SK-N-SH (cell line): Measurements from ENCODE around the gene WDR75. TPM values are rescaled to one million over a fixed set of nuclear protein-coding genes. Genes with fewer than 3 reads are reported as not detected.

Experiments used
- CTCF ChIA-PET: fragments of 300-600, 350-600 bp; formaldehyde crosslinking; extraction: SDS; loops from one replicate; lab custom pipeline; 2021; lab: Yijun Ruan, JAX
- POLR2A ChIA-PET: fragments of 350-600 bp; sonication (Branson Sonifier 250); formaldehyde crosslinking; extraction: SDS; loops from one replicate; lab custom pipeline; 2020; ENCODE audit warnings: antibody characterized with exemption, inconsistent platforms; lab: Yijun Ruan, JAX
- DNase-seq: peaks from one replicate; pipeline ENCODE4 v3.0.0; 2012
- H2AFZ ChIP-seq: fragments of 200-600 bp; sonication (generic); 2 replicates; pipeline ENCODE4 v1.8.1; 2016; ENCODE audit warnings: antibody characterized with exemption, mild to moderate bottlenecking, low read depth
- H3F3A ChIP-seq: fragments of 200-600 bp; sonication (generic); replicated peaks from 2 replicates; pipeline ENCODE3; 2016; ENCODE audit warnings: antibody characterized with exemption, mild to moderate bottlenecking; ENCODE audit not compliant: insufficient read depth
- H3K27ac ChIP-seq, 2 experiments: fragments of 200-500 bp in 1 of 2; fragments of 200-600 bp in 1 of 2; sonication (Bioruptor generic) in 1 of 2; sonication (generic), shearing (Covaris generic) in 1 of 2; 2 replicates each; pipeline versions ENCODE4 v1.5.1 to v1.6.1; 2014 to 2016; ENCODE audit warnings: low read depth in 2 of 2, inconsistent platforms in 1 of 2, low read length in 1 of 2, mild to moderate bottlenecking in 1 of 2, mixed read lengths in 1 of 2
- H3K27me3 ChIP-seq: fragments of 200-600 bp; sonication (generic), shearing (Covaris generic); 2 replicates; pipeline ENCODE4 v1.6.1; 2016; ENCODE audit warnings: mixed run types; ENCODE audit not compliant: insufficient read depth
- H3K36me3 ChIP-seq, 2 experiments: fragments of 200-500 bp in 1 of 2; fragments of 200-600 bp in 1 of 2; sonication (Bioruptor generic) in 1 of 2; sonication (generic) in 1 of 2; replicated peaks in 1 of 2; 2 replicates each; pipeline versions ENCODE3 to v1.5.1; 2014 to 2016; ENCODE audit warnings: low read length in 1 of 2, mild to moderate bottlenecking in 1 of 2; ENCODE audit not compliant: insufficient read depth in 2 of 2, control insufficient read depth in 1 of 2
- H3K4me1 ChIP-seq, 2 experiments: fragments of 200-500 bp in 1 of 2; fragments of 200-600 bp in 1 of 2; sonication (Bioruptor generic) in 1 of 2; sonication (generic), shearing (Covaris generic) in 1 of 2; 2 replicates each; pipeline versions ENCODE4 v1.5.1 to v1.6.1; 2014 to 2016; ENCODE audit warnings: low read depth in 1 of 2, low read length in 1 of 2, mixed run types in 1 of 2; ENCODE audit not compliant: insufficient read depth in 2 of 2, control insufficient read depth in 1 of 2
- H3K4me2 ChIP-seq: fragments of 200-600 bp; sonication (generic), shearing (Covaris generic); 2 replicates; pipeline ENCODE4 v1.6.1; 2017; ENCODE audit warnings: mixed run types
- H3K4me3 ChIP-seq, 2 experiments: fragments of 200-500 bp in 1 of 2; fragments of 200-600 bp in 1 of 2; sonication (Bioruptor generic) in 1 of 2; sonication (generic), shearing (Covaris generic) in 1 of 2; 2 replicates each; pipeline versions ENCODE4 v1.5.1 to v1.8.1; 2014 to 2016; ENCODE audit warnings: low read depth in 2 of 2, inconsistent platforms in 1 of 2, low read length in 1 of 2, mild to moderate bottlenecking in 1 of 2, mixed read lengths in 1 of 2, moderate library complexity in 1 of 2
- H3K79me2 ChIP-seq: fragments of 200-600 bp; sonication (generic); 2 replicates; pipeline ENCODE4 v1.8.1; 2017; ENCODE audit warnings: mild to moderate bottlenecking; ENCODE audit not compliant: insufficient read depth
- H3K9ac ChIP-seq: fragments of 200-600 bp; sonication (generic); 2 replicates; pipeline ENCODE4 v1.6.1; 2017; ENCODE audit warnings: mixed run types
- H3K9me2 ChIP-seq: fragments of 200-600 bp; sonication (generic); 2 replicates; pipeline ENCODE4 v1.6.1; 2017; ENCODE audit warnings: mixed run types
- H3K9me3 ChIP-seq: fragments of 200-600 bp; sonication (generic); 2 replicates; pipeline ENCODE4 v1.6.1; 2017; ENCODE audit warnings: mixed run types, mild to moderate bottlenecking, moderate library complexity
- H4K20me1 ChIP-seq: fragments of 200-600 bp; sonication (generic); 2 replicates; pipeline ENCODE4 v1.6.1; 2017; ENCODE audit warnings: mild to moderate bottlenecking, mixed run types; ENCODE audit not compliant: insufficient read depth
- CHD2 ChIP-seq: fragments of 150-350 bp; IDR thresholded peaks from 2 replicates; pipeline ENCODE4 v1.6.1; 2018; ENCODE audit warnings: low read length; ENCODE audit not compliant: partially characterized antibody
- ELF1 ChIP-seq: IDR thresholded peaks from 2 replicates; pipeline ENCODE4 v1.4.0; 2012
- FOXM1 ChIP-seq: IDR thresholded peaks from 2 replicates; pipeline ENCODE4 v1.4.0; 2012; ENCODE audit warnings: low read depth, mild to moderate bottlenecking
- MEF2A ChIP-seq: IDR thresholded peaks from 2 replicates; pipeline ENCODE4 v1.4.0; 2012; ENCODE audit warnings: low read depth, borderline replicate concordance
- NFIC ChIP-seq: IDR thresholded peaks from 2 replicates; pipeline ENCODE4 v1.4.0; 2012; ENCODE audit warnings: borderline replicate concordance
- RAD21 ChIP-seq: IDR thresholded peaks from 2 replicates; pipeline ENCODE4 v1.6.1; 2012; ENCODE audit warnings: mild to moderate bottlenecking, low read length
- RCOR1 ChIP-seq: fragments of 150-350 bp; IDR thresholded peaks from 2 replicates; pipeline ENCODE4 v1.6.1; 2017; ENCODE audit warnings: antibody characterized with exemption, low read length
- RXRA ChIP-seq: IDR thresholded peaks from 2 replicates; pipeline ENCODE4 v1.4.0; 2012; ENCODE audit warnings: low read depth, mild to moderate bottlenecking, borderline replicate concordance
- TAF1 ChIP-seq: IDR thresholded peaks from 2 replicates; pipeline ENCODE4 v1.6.1; 2012; ENCODE audit warnings: low read depth, mild to moderate bottlenecking, low read length, moderate library complexity, borderline replicate concordance
- TEAD4 ChIP-seq: IDR thresholded peaks from 2 replicates; pipeline ENCODE4 v1.4.0; 2012; ENCODE audit warnings: mild to moderate bottlenecking, borderline replicate concordance; ENCODE audit not compliant: insufficient read depth
- YY1 ChIP-seq: IDR thresholded peaks from 2 replicates; pipeline ENCODE4 v1.4.0; 2012; ENCODE audit warnings: low read depth, mild to moderate bottlenecking
- WGBS: methylation state at CpG from one replicate; pipeline ENCODE4 v1.1.6; 2017; ENCODE audit warnings: low lambda C conversion rate; 5-methylcytosine and 5-hydroxymethylcytosine counted together
- polyA plus RNA-seq, 3 experiments: library from polyadenylated mRNA; depleted of rRNA; stranded (reverse); fragments of >200 nt; gene quantifications; 2 replicates each; pipeline ENCODE4 v1.2.3, GENCODE V29; 2012
- TF ChIP-seq, protein P1 (sequence below): fragments of 200-600 bp; sonication (generic); IDR thresholded peaks from 2 replicates; pipeline ENCODE4 v1.6.1; 2017; ENCODE audit warnings: antibody characterized with exemption, mild to moderate bottlenecking, moderate library complexity
- TF ChIP-seq, protein P2 (sequence below): fragments of 150-350 bp; IDR thresholded peaks from 2 replicates; pipeline ENCODE4 v1.6.1; 2017; ENCODE audit warnings: antibody characterized with exemption, low read length, low read depth, borderline replicate concordance
- TF ChIP-seq, protein P3 (sequence below): IDR thresholded peaks from 2 replicates; pipeline ENCODE4 v1.4.0; 2012; ENCODE audit warnings: low read depth, borderline replicate concordance
- TF ChIP-seq, protein P4 (sequence below): IDR thresholded peaks from 2 replicates; pipeline ENCODE4; 2012
- TF ChIP-seq, protein P5 (sequence below): IDR thresholded peaks from 2 replicates; pipeline ENCODE4 v1.4.0; 2012; ENCODE audit warnings: low read depth, borderline replicate concordance
- TF ChIP-seq, protein P6 (sequence below): IDR thresholded peaks from 2 replicates; pipeline ENCODE4 v1.6.1; 2012; ENCODE audit warnings: mild to moderate bottlenecking, low read depth, low read length, moderate library complexity

The WDR75 gene
- polyA plus RNA-seq, 1 of the 3 experiments (the other 2 are of a cell fraction), result 25.6 TPM

DNA sequence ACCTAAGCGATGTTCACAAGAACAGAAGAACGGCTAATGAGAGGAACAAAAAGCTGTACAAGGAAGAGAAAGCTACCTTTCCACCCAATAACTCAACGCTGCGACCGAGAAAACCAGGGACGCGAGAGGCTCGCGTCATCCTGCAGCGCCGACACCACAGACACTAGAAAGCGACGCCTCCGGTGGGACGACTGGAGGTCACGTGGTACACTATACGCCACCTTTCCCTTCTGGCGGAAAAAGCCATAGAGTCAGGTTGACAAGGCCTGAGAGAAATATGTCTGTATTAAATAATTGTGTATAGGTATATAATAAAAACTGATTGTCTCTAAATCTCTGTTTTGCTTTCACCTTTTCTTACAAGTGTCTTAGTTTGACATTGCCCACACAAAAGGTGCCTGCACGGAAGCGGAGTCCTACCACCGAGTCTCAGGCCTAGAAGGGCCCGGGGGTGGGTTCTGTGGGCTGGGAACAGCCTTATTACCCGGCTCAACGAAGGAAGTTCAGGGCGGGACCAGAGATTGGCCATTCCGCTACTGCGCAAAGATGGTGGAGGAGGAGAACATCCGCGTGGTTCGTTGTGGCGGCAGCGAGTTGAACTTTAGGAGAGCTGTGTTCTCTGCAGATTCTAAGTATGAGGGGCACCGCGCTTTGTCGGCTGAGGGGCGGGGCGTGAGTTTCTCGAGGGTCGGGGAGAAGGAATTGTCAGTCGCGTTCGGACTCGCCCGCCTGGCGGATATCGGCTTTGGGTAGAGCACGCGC lies at the start of gene WDR75 (continued):
- TF ChIP-seq, protein P1, sequence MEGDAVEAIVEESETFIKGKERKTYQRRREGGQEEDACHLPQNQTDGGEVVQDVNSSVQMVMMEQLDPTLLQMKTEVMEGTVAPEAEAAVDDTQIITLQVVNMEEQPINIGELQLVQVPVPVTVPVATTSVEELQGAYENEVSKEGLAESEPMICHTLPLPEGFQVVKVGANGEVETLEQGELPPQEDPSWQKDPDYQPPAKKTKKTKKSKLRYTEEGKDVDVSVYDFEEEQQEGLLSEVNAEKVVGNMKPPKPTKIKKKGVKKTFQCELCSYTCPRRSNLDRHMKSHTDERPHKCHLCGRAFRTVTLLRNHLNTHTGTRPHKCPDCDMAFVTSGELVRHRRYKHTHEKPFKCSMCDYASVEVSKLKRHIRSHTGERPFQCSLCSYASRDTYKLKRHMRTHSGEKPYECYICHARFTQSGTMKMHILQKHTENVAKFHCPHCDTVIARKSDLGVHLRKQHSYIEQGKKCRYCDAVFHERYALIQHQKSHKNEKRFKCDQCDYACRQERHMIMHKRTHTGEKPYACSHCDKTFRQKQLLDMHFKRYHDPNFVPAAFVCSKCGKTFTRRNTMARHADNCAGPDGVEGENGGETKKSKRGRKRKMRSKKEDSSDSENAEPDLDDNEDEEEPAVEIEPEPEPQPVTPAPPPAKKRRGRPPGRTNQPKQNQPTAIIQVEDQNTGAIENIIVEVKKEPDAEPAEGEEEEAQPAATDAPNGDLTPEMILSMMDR, result no peak
- TF ChIP-seq, protein P2, sequence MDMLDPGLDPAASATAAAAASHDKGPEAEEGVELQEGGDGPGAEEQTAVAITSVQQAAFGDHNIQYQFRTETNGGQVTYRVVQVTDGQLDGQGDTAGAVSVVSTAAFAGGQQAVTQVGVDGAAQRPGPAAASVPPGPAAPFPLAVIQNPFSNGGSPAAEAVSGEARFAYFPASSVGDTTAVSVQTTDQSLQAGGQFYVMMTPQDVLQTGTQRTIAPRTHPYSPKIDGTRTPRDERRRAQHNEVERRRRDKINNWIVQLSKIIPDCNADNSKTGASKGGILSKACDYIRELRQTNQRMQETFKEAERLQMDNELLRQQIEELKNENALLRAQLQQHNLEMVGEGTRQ, result peak; percentile 83
- TF ChIP-seq ELF1, result peak; percentile 50
- no peak for TF ChIP-seq FOXM1
- peak; percentile 89 for TF ChIP-seq YY1
- peak; percentile 89 for TF ChIP-seq TAF1
- TF ChIP-seq RCOR1, result no peak
- TF ChIP-seq, protein P3, sequence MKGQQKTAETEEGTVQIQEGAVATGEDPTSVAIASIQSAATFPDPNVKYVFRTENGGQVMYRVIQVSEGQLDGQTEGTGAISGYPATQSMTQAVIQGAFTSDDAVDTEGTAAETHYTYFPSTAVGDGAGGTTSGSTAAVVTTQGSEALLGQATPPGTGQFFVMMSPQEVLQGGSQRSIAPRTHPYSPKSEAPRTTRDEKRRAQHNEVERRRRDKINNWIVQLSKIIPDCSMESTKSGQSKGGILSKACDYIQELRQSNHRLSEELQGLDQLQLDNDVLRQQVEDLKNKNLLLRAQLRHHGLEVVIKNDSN, result peak; percentile 96
- TF ChIP-seq, protein P4, sequence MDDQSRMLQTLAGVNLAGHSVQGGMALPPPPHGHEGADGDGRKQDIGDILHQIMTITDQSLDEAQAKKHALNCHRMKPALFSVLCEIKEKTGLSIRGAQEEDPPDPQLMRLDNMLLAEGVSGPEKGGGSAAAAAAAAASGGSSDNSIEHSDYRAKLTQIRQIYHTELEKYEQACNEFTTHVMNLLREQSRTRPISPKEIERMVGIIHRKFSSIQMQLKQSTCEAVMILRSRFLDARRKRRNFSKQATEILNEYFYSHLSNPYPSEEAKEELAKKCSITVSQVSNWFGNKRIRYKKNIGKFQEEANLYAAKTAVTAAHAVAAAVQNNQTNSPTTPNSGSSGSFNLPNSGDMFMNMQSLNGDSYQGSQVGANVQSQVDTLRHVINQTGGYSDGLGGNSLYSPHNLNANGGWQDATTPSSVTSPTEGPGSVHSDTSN, result no peak
- no peak for TF ChIP-seq TEAD4

DNA sequence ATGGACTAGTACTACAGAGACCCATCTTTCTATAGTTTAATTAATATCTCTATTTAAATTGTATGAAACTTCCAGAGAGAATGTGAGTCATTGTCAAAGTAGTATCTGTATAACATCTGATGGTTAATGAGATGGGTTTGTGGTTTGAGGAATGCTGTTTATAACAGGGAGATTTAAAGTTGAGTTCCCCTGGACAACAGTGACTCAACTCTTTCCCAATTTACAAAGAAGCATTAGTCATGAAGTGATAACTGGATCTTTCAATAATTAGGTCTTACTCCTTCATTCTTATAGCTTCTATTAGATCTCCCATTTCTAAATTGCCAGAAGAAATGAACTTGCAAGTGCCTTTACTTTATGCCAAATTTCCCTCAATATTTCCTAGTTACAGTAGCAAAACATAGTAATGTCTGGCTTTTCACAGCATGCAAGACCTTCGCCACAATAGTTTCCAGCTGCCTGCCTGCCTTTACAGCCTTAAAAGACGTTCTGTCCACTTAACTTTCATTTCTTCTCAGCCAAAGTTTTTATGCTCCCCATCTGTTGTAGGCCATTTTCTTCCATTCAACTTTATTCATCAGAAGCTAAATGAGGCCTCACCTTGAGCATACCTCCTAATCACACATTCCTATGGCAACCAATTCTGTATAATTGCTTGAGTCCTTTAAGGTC lies 47.7 kb upstream of the WDR75 start:
- Histone ChIP-seq H3K27ac (peak overlapping the region; percentile 94 to 98), H2AFZ (no peak overlapping the region), H3K9me2 (no peaks in the 10 kb centered on the region), H3K4me2 (peak overlapping the region; percentile 43; the same call in 1 of the 2 replicates), H3K9ac (peak overlapping the region; percentile 43; the same call in 1 of the 2 replicates), H3K9me3 (no peaks in the 10 kb centered on the region; the same call in none of the 2 replicates), H3K4me3 (no peak overlapping the region), H3F3A (peaks cover 38% of the 10 kb centered on the region), H4K20me1 (no peaks in the 10 kb centered on the region), H3K4me1 (peaks cover 0 to 21% of the 10 kb centered on the region in 2 experiments; a peak in 1 of 4 replicates), H3K36me3 (no peaks in the 10 kb centered on the region), H3K27me3 (no peaks in the 10 kb centered on the region), H3K79me2 (no peaks in the 10 kb centered on the region)
- CTCF ChIA-PET, result interaction anchor here (0.7 to 1.1 kb wide), 3 partner anchors 10 to 25 kb away, joined by 3 read pairs; no protein-coding TSS in a partner anchor
- WGBS, result 33% methylated on average over 2 of the region's 2 CpGs
- POLR2A ChIA-PET, result no interaction called here
- no peak for DNase-seq
- TF ChIP-seq YY1 (peak; percentile 29; the same call in 1 of the 2 replicates), NFIC (peak; percentile 83), RAD21 (no peak), FOXM1 (peak; percentile 97), TEAD4 (peak; percentile 97), CHD2 (no peak), MEF2A (peak; percentile 67; the same call in 1 of the 2 replicates), RCOR1 (no peak), RXRA (peak; percentile 81; the same call in 1 of the 2 replicates)
- TF ChIP-seq, protein P5, sequence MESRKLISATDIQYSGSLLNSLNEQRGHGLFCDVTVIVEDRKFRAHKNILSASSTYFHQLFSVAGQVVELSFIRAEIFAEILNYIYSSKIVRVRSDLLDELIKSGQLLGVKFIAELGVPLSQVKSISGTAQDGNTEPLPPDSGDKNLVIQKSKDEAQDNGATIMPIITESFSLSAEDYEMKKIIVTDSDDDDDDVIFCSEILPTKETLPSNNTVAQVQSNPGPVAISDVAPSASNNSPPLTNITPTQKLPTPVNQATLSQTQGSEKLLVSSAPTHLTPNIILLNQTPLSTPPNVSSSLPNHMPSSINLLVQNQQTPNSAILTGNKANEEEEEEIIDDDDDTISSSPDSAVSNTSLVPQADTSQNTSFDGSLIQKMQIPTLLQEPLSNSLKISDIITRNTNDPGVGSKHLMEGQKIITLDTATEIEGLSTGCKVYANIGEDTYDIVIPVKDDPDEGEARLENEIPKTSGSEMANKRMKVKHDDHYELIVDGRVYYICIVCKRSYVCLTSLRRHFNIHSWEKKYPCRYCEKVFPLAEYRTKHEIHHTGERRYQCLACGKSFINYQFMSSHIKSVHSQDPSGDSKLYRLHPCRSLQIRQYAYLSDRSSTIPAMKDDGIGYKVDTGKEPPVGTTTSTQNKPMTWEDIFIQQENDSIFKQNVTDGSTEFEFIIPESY, result peak; percentile 71; the same call in 1 of the 2 replicates
- TF ChIP-seq, protein P6, sequence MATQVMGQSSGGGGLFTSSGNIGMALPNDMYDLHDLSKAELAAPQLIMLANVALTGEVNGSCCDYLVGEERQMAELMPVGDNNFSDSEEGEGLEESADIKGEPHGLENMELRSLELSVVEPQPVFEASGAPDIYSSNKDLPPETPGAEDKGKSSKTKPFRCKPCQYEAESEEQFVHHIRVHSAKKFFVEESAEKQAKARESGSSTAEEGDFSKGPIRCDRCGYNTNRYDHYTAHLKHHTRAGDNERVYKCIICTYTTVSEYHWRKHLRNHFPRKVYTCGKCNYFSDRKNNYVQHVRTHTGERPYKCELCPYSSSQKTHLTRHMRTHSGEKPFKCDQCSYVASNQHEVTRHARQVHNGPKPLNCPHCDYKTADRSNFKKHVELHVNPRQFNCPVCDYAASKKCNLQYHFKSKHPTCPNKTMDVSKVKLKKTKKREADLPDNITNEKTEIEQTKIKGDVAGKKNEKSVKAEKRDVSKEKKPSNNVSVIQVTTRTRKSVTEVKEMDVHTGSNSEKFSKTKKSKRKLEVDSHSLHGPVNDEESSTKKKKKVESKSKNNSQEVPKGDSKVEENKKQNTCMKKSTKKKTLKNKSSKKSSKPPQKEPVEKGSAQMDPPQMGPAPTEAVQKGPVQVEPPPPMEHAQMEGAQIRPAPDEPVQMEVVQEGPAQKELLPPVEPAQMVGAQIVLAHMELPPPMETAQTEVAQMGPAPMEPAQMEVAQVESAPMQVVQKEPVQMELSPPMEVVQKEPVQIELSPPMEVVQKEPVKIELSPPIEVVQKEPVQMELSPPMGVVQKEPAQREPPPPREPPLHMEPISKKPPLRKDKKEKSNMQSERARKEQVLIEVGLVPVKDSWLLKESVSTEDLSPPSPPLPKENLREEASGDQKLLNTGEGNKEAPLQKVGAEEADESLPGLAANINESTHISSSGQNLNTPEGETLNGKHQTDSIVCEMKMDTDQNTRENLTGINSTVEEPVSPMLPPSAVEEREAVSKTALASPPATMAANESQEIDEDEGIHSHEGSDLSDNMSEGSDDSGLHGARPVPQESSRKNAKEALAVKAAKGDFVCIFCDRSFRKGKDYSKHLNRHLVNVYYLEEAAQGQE, result no peak
